Cardiac fibroblast (primary cell): ENCODE data around the gene BAIAP2L2.

Experiments used
- DNase-seq, 2 donors: peaks; one replicate each; pipeline versions ENCODE4 v3.0.0 to v3.0.0-alpha.2; 2010; ENCODE audit warnings: low read depth in 2 of 2
- H3K4me3 ChIP-seq, 2 donors: replicated peaks in 1 of 2; 1 replicate in 1 of 2; 2 replicates in 1 of 2; pipeline ENCODE4 v1.5.1; 2011; ENCODE audit warnings: low read depth in 2 of 2, low read length in 2 of 2, mild to moderate bottlenecking in 2 of 2, moderate library complexity in 1 of 2
- TF ChIP-seq, protein P1 (sequence below): IDR thresholded peaks from one replicate; pipeline ENCODE4 v1.5.1; 2011; ENCODE audit warnings: low read depth, mild to moderate bottlenecking, low read length, inconsistent platforms

Gene BAIAP2L2

GRCh38 chr22:38111925-38112355 lies 1.5 kb upstream of the BAIAP2L2 start:
- TF ChIP-seq, protein P1, sequence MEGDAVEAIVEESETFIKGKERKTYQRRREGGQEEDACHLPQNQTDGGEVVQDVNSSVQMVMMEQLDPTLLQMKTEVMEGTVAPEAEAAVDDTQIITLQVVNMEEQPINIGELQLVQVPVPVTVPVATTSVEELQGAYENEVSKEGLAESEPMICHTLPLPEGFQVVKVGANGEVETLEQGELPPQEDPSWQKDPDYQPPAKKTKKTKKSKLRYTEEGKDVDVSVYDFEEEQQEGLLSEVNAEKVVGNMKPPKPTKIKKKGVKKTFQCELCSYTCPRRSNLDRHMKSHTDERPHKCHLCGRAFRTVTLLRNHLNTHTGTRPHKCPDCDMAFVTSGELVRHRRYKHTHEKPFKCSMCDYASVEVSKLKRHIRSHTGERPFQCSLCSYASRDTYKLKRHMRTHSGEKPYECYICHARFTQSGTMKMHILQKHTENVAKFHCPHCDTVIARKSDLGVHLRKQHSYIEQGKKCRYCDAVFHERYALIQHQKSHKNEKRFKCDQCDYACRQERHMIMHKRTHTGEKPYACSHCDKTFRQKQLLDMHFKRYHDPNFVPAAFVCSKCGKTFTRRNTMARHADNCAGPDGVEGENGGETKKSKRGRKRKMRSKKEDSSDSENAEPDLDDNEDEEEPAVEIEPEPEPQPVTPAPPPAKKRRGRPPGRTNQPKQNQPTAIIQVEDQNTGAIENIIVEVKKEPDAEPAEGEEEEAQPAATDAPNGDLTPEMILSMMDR, result no peak
- no peak overlapping the region for H3K4me3 ChIP-seq

GRCh38 chr22:38110863-38111852 lies 674 bp upstream of the BAIAP2L2 start:
- no peak for DNase-seq
- no peak overlapping the region for H3K4me3 ChIP-seq
- TF ChIP-seq, protein P1, result no peak

More at GRCh38 chr22:38111925-38112355, 1.5 kb upstream of the BAIAP2L2 start:
- DNase-seq, result no peak

DNA sequence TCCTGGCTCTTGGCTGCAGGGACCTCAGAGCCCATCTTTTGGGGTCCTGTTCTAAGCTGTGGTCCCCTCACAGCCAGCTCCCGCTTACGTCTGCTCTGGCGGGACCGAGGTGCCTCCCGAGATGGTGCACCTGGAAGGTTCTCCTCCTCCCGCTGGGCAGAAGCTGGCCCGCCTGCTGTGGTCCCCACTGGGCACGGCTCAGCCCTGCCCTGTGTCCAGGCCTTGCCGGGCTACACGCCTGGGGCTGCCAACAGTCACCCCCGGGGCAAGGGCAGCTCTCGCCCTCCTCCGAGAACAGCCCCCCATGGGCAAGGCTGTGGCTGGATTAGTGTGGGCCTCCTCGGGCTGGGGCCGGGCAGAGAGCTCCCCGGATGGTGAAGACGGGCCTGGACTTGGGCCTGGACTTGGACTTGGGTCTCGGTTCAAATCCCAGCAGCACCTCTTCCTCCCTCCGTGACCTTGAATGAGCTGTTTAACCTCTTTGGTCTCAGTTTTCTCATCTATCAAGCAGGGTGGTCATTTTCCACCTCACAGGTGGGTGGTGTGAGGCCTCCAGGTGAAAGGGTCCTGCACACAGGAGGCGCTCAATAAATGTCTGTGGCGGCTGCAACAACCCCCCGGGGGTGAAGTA lies 998 bp downstream of the BAIAP2L2 start:
- no peak overlapping the region for H3K4me3 ChIP-seq
- DNase-seq, result peak in 1 of 2 donors; percentile 11
- TF ChIP-seq, protein P1, result no peak

DNA sequence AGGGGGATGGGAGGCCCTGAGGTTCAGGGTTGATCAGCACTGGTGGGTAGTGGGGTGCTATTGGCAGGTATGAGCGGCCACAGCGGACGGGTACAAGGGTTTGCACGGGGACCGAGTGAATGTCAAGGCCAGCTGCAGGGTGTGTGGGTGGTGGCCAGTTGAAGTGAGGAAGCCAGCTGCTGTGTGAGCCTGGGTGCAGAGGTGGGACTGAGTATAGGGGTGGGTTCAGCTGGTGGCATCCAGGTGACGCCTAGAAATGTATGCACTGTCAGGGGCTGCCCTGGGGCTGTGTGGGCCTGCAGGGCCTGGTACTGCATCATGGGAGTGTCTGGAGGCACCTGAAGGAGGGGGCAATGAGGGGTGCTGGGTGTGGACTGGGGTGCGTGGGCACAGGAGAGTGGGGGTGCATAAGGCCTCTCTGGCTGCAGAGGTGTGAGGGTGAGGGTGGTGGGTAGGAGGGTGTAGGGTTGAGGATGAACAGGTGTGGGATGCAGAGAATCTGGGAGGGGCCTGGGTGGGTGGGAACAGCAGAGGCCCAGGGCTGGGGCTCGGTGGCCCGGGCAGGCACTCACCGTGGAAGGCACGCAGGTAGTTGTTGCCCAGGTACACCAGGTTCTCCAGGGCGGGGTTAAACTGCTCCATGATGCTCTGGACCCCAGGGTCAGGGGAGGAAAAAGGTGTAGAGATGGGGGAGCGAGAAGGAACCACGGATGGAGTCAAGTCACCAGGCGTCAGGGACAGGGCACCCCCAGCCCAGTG lies 1.7 kb downstream of the BAIAP2L2 start:
- DNase-seq, result no peak
- H3K4me3 ChIP-seq, result no peak overlapping the region
- TF ChIP-seq, protein P1, result no peak

DNA sequence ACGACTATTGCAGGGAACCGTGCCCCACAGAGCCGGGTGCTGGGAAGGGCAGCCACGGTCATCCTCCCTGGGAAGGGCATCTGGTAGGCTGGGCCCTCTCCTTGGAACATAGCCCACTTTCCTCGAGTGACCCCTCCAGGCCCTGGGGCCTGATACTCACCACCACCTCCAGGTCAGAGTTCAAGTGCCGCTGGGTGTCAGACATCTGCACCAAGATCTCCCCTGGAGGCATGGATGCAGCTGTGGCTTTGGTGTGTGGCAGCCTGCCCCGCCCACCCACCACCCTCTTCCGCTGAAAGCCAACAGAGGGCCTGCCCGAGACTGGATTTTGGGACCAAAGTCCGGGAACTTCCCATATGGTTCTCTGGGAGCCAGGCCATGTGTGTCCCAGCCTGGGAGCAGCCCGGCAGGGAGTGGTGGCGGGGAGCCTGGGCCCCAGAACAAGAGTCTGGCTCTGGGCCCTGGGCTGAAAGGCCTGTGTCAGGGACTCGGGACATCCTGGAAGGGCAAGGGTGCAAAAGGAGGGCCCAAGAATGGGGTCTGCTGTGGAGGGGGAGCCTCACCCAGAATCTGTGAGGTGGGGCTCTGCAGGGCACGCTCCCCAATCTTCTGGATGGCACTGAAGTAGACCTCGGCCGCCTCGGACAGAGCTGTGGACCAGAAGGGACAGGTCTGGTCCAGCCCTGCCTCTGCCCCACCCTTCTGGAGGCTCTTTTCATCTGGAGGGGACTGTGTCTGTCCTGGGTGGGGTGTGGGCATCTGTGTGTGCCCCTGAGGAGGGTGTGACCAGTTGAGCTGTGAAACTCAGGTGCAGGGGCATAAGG lies 2.6 kb downstream of the BAIAP2L2 start:
- DNase-seq, result no peak
- H3K4me3 ChIP-seq, result no peak overlapping the region
- TF ChIP-seq, protein P1, result no peak
